Panc1 (cell line): Measurements from ENCODE around the gene EIF3J. TPM values are rescaled to one million over a fixed set of nuclear protein-coding genes. Genes with fewer than 3 reads are reported as not detected.

Experiments used
- ATAC-seq: fragments of 200-7000 bp; cut with Tn5 transposase; 2 replicates; pipeline ENCODE4 v1.9.1; 2020; ENCODE audit warnings: mild to moderate bottlenecking, moderate library complexity
- BruUV-seq: library from RNA; stranded (reverse); fragments of 400-500 nt; replicated peaks from 2 replicates; lab custom pipeline; 2021; lab: Mats Ljungman, UMichigan
- CTCF ChIA-PET: fragments of 300-600 bp; sonication (Branson Sonifier 250); formaldehyde crosslinking; loops from one replicate; lab custom pipeline; 2022; ENCODE audit warnings: antibody characterized with exemption; lab: Charles Lee
- POLR2A ChIA-PET: fragments of 300-600 bp; sonication (Branson Sonifier 250); formaldehyde crosslinking; loops from one replicate; lab custom pipeline; 2022; ENCODE audit warnings: antibody characterized with exemption; lab: Charles Lee
- DNase-seq: peaks from one replicate; pipeline ENCODE4 v3.0.0-alpha.2; 2010; ENCODE audit warnings: low read depth, low spot score
- H3K27ac ChIP-seq: 2 replicates; pipeline ENCODE4 v1.5.1; 2011; ENCODE audit warnings: mild to moderate bottlenecking, low read length, inconsistent platforms
- H3K27me3 ChIP-seq: fragments of 200-500 bp; sonication (Bioruptor generic); 2 replicates; pipeline ENCODE4 v1.6.0; 2014; ENCODE audit warnings: low read length, inconsistent platforms; ENCODE audit not compliant: control insufficient read depth, insufficient read depth
- H3K36me3 ChIP-seq: fragments of 200-500 bp; sonication (Bioruptor generic); 2 replicates; pipeline ENCODE4 v1.5.1; 2014; ENCODE audit warnings: inconsistent platforms, mild to moderate bottlenecking, low read length, moderate library complexity; ENCODE audit not compliant: control insufficient read depth, insufficient read depth
- H3K4me1 ChIP-seq: 2 replicates; pipeline ENCODE4 v1.5.1; 2011; ENCODE audit warnings: inconsistent platforms, mild to moderate bottlenecking, low read length, moderate library complexity; ENCODE audit not compliant: control insufficient read depth, insufficient read depth
- H3K4me3 ChIP-seq, 2 experiments: 2 replicates each; pipeline ENCODE4 v1.5.1; 2011 to 2012; ENCODE audit warnings: low read depth in 2 of 2, low read length in 2 of 2, mild to moderate bottlenecking in 2 of 2, inconsistent platforms in 1 of 2, moderate library complexity in 1 of 2
- H3K9me3 ChIP-seq: fragments of 200-500 bp; sonication (Bioruptor generic); 2 replicates; pipeline ENCODE4 v1.5.1; 2014; ENCODE audit warnings: low read depth, mild to moderate bottlenecking, inconsistent platforms, low read length, moderate library complexity; ENCODE audit not compliant: control insufficient read depth, insufficient read depth
- CTCF ChIP-seq: fragments of 450-650 bp; IDR thresholded peaks from 2 replicates; pipeline ENCODE4 v1.5.1; 2017; ENCODE audit warnings: mild to moderate bottlenecking
- POLR2AphosphoS5 ChIP-seq: IDR thresholded peaks from 2 replicates; pipeline ENCODE4 v1.6.1; 2012; ENCODE audit warnings: mild to moderate bottlenecking, low read depth, low read length, moderate library complexity
- SIN3A ChIP-seq: IDR thresholded peaks from 2 replicates; pipeline ENCODE4 v1.6.1; 2012; ENCODE audit warnings: low read depth, mild to moderate bottlenecking, low read length, moderate library complexity, borderline replicate concordance; ENCODE audit not compliant: insufficient read depth
- TCF7L2 ChIP-seq: IDR thresholded peaks from 2 replicates; pipeline ENCODE4 v1.6.1; 2011; ENCODE audit warnings: mild to moderate bottlenecking, low read depth, low read length, inconsistent platforms
- in situ Hi-C: cut with HindIII; loops from 2 replicates; pipeline ENCODE4 v1.10.0; 2016; ENCODE audit warnings: low sequenced_read_pairs, low pct_unique_long_range_greater_than_20kb
- intact Hi-C: fragments of 100-400 bp; cut with micrococcal nuclease; formaldehyde crosslinking; loops from one replicate; pipeline ENCODE4 v1.10.0; 2022; ENCODE audit not compliant: unreplicated experiment
- total RNA-seq: library from RNA; stranded (reverse); gene quantifications from one replicate; pipeline ENCODE4 v1.2.1, GENCODE V29; 2021; ENCODE audit not compliant: unreplicated experiment
- TF ChIP-seq, protein P1 (sequence below), 2 experiments: IDR thresholded peaks; 2 replicates each; pipeline ENCODE4 v1.6.1; 2011 to 2012; ENCODE audit warnings: low read depth in 2 of 2, control low read depth in 1 of 2, low read length in 1 of 2, mild to moderate bottlenecking in 1 of 2, moderate library complexity in 1 of 2; ENCODE audit not compliant: insufficient read depth in 1 of 2

The EIF3J gene
- total RNA-seq, 1 experiment from 2014 or later: 128 TPM

- BruUV-seq: no TSS peak
- CTCF ChIA-PET: no interaction called here
Observed at GRCh38 chr15:44565387-44566154, 28.6 kb downstream of the EIF3J start.

DNA sequence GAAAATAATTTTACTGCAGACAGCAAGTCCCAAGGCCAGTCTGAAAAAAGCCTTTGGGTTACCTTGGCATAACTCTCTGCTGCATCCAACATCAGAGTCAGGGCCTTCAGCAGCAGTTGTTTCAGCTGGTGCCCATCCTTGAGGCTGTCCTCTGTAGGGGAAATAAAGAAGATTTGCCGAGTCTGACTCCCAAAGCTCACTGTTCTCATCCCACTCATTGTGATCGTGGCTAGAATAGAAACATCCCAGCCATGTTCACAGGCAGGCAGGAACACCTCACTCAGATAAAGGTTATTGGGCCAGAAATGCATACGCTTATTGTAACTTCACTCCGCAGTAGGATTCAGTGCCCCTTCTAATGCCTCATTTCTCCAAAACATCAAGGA is 29.2 kb downstream of the EIF3J start:
- no peak overlapping the region for H3K4me3 ChIP-seq
- CTCF ChIA-PET: no interaction called here
- in situ Hi-C loops: no loop called here
- ATAC-seq (peak; percentile 13), DNase-seq (no peak)
- no peak for TF ChIP-seq TCF7L2
- TF ChIP-seq POLR2AphosphoS5: peak; percentile 47; the same call in 1 of the 2 replicates
- TF ChIP-seq SIN3A: no peak
- no TSS peak for BruUV-seq
- peaks cover 4% of the 10 kb centered on the region; the same call in 1 of the 2 replicates for H3K9me3 ChIP-seq
- no peaks in the 10 kb centered on the region for H3K4me1 ChIP-seq
- no peak overlapping the region for H3K27ac ChIP-seq
- H3K36me3 ChIP-seq: peaks cover 22% of the 10 kb centered on the region
- intact Hi-C loops: no loop called here
- H3K27me3 ChIP-seq: no peaks in the 10 kb centered on the region
- POLR2A ChIA-PET: no interaction called here

More at GRCh38 chr15:44565387-44566154, 28.6 kb downstream of the EIF3J start:
- ATAC-seq: peak; percentile 19
- no peaks in the 10 kb centered on the region for H3K27me3 ChIP-seq
- peaks cover 24% of the 10 kb centered on the region for H3K36me3 ChIP-seq
- no peak overlapping the region for H3K27ac ChIP-seq
- no peak overlapping the region for H3K4me3 ChIP-seq
- intact Hi-C loops (no loop called here), in situ Hi-C loops (no loop called here)
- POLR2A ChIA-PET: no interaction called here
- peaks cover 4% of the 10 kb centered on the region; the same call in 1 of the 2 replicates for H3K9me3 ChIP-seq
- no peak; the same call in 1 of the 2 replicates for TF ChIP-seq POLR2AphosphoS5
- TF ChIP-seq TCF7L2: no peak
- no peak for TF ChIP-seq CTCF
- TF ChIP-seq SIN3A: no peak
- TF ChIP-seq, protein P1, sequence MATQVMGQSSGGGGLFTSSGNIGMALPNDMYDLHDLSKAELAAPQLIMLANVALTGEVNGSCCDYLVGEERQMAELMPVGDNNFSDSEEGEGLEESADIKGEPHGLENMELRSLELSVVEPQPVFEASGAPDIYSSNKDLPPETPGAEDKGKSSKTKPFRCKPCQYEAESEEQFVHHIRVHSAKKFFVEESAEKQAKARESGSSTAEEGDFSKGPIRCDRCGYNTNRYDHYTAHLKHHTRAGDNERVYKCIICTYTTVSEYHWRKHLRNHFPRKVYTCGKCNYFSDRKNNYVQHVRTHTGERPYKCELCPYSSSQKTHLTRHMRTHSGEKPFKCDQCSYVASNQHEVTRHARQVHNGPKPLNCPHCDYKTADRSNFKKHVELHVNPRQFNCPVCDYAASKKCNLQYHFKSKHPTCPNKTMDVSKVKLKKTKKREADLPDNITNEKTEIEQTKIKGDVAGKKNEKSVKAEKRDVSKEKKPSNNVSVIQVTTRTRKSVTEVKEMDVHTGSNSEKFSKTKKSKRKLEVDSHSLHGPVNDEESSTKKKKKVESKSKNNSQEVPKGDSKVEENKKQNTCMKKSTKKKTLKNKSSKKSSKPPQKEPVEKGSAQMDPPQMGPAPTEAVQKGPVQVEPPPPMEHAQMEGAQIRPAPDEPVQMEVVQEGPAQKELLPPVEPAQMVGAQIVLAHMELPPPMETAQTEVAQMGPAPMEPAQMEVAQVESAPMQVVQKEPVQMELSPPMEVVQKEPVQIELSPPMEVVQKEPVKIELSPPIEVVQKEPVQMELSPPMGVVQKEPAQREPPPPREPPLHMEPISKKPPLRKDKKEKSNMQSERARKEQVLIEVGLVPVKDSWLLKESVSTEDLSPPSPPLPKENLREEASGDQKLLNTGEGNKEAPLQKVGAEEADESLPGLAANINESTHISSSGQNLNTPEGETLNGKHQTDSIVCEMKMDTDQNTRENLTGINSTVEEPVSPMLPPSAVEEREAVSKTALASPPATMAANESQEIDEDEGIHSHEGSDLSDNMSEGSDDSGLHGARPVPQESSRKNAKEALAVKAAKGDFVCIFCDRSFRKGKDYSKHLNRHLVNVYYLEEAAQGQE (IDR thresholded peaks at IDR 0.05; ENCODE audit: insufficient read depth in 1 of 2, low read depth in 2 of 2, low read length in 1 of 2): no peak
- DNase-seq: no peak
- H3K4me1 ChIP-seq: no peaks in the 10 kb centered on the region

DNA sequence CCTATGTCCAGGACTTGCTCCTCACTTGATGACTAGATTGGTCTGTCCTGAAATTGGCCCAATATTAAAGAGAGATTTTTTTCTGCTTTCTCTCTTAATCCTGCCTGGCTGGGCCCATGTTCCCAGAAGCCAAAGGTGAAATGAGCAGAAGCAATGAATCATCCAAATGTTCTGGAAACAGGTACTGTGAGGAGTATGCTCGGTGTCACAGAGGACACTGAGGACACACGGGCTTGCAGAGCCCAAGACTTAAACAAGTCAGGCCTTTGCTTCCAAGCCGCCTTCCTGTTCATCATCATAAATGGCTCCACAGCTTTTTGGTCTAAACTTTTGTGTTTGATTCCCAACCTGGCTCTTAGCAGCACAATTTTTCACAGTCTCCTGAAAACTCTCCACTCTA is 31.4 kb downstream of the EIF3J start:
- in situ Hi-C loops: no loop called here
- CTCF ChIA-PET: no interaction called here

More for the DNA sequence above, 31.4 kb downstream of the EIF3J start:
- TF ChIP-seq, protein P1 (IDR thresholded peaks at IDR 0.05; ENCODE audit: insufficient read depth in 1 of 2, low read depth in 2 of 2, low read length in 1 of 2): no peak
- Histone ChIP-seq H3K27ac (no peak overlapping the region), H3K4me3 (no peak overlapping the region), H3K27me3 (no peaks in the 10 kb centered on the region), H3K4me1 (no peaks in the 10 kb centered on the region), H3K9me3 (peaks cover 4% of the 10 kb centered on the region; the same call in 1 of the 2 replicates), H3K36me3 (peaks cover 9% of the 10 kb centered on the region)
- BruUV-seq: TSS peak; percentile 31
- no peak for ATAC-seq
- POLR2A ChIA-PET: no interaction called here
- intact Hi-C loops: no loop called here
- no peak for DNase-seq
